ENCODE measurements around the gene NEK7.
"Not testable (repeated sequence)": the region's sequence is repeated elsewhere in the genome, so short reads cannot be mapped to it uniquely, and the experiment has no call there.

NEK7 gene

DNA sequence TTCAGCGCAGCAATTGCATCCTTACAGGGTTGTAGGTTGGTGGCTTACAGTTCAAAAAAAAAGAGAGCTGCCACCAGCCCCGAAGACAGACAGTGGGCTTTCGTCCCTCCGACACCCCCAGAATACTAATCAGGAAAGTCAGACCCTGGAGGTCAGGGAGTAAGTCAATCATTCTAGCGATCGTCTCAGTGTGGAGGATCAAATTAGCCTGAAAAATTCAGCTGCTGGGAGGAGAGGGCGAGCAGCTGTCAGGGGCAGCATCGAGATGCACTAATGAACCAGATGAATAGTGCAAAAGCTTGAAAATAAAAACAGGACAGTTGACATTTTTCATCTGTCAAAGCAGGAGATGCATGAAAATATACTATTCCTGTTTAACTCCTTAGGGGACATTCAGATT, 138.4 kb downstream of the NEK7 start:
- no peak for ATAC-seq (replicated peaks)
- Mint-ChIP-seq H3K27me3 (no peaks in the 10 kb centered on the region), H3K4me1 (no peaks in the 10 kb centered on the region), H3K4me3 (no peak overlapping the region), H3K9me3 (no peaks in the 10 kb centered on the region), H3K27ac (no peak overlapping the region), H3K36me3 (peaks cover 26 to 31% of the 10 kb centered on the region in 2 donors)
- no peak for DNase-seq

DNA sequence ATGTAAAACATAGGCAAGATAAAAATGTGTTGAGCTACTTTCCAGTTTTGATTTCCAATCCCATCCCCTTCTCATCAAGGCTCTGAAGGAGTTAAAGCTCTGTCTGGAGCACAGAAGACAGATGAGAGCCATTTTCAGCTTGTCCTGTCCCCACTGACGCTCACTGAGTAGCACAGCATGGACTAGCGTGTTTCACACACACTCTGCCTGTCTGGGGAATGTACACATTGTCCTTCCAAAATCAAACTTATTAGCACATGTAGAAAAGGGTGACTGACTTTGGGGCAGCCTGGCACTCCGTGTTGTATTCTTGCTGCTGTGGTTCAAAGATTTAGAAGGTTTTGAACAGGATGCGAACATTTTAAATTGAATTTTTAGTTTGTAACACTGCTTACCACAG, 139.2 kb downstream of the NEK7 start:
- Mint-ChIP-seq H3K4me1 (no peaks in the 10 kb centered on the region), H3K27ac (no peak overlapping the region), H3K36me3 (peaks cover 29 to 36% of the 10 kb centered on the region in 2 donors), H3K4me3 (no peak overlapping the region), H3K9me3 (no peaks in the 10 kb centered on the region), H3K27me3 (no peaks in the 10 kb centered on the region)
- DNase-seq (no peak), ATAC-seq (replicated peaks) (no peak)

DNA sequence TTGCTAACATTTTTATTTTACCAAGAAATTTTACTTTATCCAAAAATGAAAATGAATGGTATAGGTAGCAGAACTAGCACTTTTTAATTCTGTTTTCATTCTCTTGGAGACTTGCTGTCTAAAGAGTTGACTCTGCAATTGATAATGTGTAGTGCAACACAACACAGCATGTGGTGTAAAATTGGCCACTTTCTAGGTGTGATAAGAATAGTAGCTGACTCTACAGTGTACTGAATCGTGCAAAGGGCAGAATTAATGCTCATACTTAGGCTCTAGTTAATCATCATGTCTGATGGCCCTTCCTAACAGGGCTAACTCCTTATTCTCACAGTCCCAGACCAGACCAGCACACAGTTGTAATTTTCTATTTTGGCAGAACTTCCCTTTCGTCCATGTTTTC, 140.5 kb downstream of the NEK7 start:
- Mint-ChIP-seq H3K27ac (no peak overlapping the region), H3K4me3 (no peak overlapping the region), H3K9me3 (no peaks in the 10 kb centered on the region), H3K4me1 (no peaks in the 10 kb centered on the region), H3K36me3 (peaks cover 29 to 41% of the 10 kb centered on the region in 2 donors), H3K27me3 (no peaks in the 10 kb centered on the region)
- ATAC-seq (replicated peaks): no peak
- DNase-seq: no peak

DNA sequence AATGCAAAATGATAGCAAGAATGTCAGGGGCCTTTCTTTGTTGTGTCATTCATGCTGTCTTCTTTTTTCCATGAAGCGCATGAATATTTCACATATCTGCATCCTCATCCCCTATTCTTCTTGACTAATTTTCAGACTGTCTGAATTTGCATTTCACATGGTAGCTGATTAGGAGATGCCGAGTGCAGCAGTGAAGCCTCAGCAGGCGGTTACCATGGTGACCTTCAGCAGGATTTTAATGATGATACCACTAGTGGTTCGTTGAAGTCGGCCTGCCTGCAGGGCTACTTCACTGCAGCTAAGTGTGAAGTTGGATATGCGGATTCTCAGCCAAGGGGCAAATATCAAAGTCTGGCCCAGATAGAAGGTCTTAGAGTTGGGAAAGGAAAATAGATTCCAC, 141.8 kb downstream of the NEK7 start:
- Mint-ChIP-seq H3K27ac (no peak overlapping the region), H3K4me3 (no peak overlapping the region), H3K9me3 (no peaks in the 10 kb centered on the region), H3K4me1 (no peaks in the 10 kb centered on the region), H3K36me3 (peaks cover 29 to 42% of the 10 kb centered on the region in 2 donors), H3K27me3 (no peaks in the 10 kb centered on the region)
- DNase-seq: no peak
- ATAC-seq (replicated peaks): no peak

DNA sequence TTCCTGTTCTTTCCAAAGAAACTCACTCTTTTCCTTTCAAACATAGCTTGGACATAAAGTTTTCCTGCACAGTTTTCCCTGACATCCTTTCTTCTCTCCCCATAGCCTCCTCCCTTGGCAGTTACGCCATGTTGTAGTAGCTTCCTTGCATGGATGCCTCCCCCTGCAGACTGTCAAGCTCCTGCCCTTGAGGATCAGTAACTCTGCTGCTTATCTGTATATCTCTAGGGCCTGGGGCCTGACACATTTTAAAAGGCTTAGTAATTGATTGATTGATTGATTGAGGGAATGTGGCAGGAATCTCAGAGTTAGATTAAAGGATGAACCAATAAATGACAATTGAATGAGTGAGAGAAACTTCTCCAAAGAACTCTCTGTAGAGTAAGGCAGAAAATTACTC, 143.7 kb downstream of the NEK7 start:
- DNase-seq: no peak
- Mint-ChIP-seq H3K27ac (peak overlapping the region; percentile 6), H3K4me1 (no peaks in the 10 kb centered on the region), H3K9me3 (no peaks in the 10 kb centered on the region), H3K36me3 (peaks cover 23 to 38% of the 10 kb centered on the region in 2 donors), H3K4me3 (no peak overlapping the region), H3K27me3 (no peaks in the 10 kb centered on the region)
- no peak for ATAC-seq (replicated peaks)

DNA sequence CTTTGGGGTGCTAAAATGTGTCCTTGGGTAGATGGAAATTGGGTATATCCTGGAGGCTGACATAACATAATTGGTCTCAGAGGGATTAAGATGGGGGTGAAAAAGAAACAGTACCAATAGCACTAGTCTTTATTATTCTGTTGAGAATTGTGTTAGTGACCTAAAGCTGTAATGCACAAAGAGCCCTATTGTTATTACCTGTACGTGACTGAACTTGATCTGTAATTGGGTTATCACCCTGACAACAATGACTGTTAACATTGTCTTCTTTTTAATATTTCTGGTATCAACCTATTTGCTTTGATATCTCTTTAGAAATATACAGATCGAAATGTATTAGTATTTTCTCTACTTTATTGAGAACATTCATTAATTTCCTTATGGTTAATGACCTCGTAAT, 147.6 kb downstream of the NEK7 start:
- no peak for ATAC-seq (replicated peaks)
- peaks cover 24 to 37% of the 10 kb centered on the region in 2 donors for H3K36me3 Mint-ChIP-seq
- peaks cover 4 to 5% of the 10 kb centered on the region in 2 donors for H3K9me3 Mint-ChIP-seq
- DNase-seq: no peak
- H3K4me3 Mint-ChIP-seq: no peak overlapping the region
- H3K27ac Mint-ChIP-seq: no peak overlapping the region
- H3K4me1 Mint-ChIP-seq: no peaks in the 10 kb centered on the region
- H3K27me3 Mint-ChIP-seq: no peaks in the 10 kb centered on the region

DNA sequence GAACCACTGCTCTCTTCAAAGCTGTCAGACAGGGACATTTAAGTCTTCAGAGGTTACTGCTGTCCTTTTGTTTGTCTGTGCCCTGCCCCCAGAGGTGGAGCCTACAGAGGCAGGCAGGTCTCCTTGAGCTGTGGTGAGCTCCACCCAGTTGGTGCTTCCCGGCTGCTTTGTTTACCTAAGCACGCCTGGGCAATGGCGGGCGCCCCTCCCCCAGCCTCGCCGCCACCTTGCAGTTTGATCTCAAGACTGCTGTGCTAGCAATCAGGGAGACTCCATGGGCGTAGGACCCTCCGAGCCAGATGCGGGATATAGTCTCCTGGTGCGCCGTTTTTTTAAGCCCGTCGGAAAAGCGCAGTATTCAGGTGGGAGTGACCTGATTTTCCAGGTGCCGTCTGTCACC, 158.0 kb downstream of the NEK7 start:
- peaks cover 46 to 64% of the 10 kb centered on the region in 2 donors for H3K36me3 Mint-ChIP-seq
- not testable (repeated sequence) for H3K27me3 Mint-ChIP-seq; ATAC-seq (replicated peaks); H3K27ac Mint-ChIP-seq; H3K4me3 Mint-ChIP-seq; H3K9me3 Mint-ChIP-seq
- peak; percentile 1 for DNase-seq
- H3K4me1 Mint-ChIP-seq: peaks cover 7 to 11% of the 10 kb centered on the region in 2 donors

DNA sequence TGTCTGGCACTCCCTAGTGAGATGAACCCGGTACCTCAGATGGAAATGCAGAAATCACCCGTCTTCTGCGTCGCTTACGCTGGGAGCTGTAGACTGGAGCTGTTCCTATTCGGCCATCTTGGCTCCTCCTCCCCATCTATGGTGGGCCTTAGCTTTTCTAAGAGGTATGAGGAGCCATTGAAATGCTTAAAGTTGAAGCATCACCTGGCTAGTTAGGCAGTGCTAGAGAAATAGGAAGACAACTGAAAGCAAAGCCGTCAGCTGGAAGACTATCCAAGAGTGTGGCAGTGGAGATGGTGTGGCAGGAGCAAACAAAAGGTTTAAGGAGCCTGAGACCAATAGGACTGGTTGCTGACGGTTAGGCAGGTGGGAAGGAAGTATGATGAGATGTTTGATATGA, 158.5 kb downstream of the NEK7 start:
- H3K27me3 Mint-ChIP-seq; ATAC-seq (replicated peaks); H3K4me3 Mint-ChIP-seq; H3K9me3 Mint-ChIP-seq; DNase-seq; H3K27ac Mint-ChIP-seq: not testable (repeated sequence)
- Mint-ChIP-seq H3K36me3 (peaks cover 45 to 60% of the 10 kb centered on the region in 2 donors), H3K4me1 (peaks cover 7 to 11% of the 10 kb centered on the region in 2 donors)

DNA sequence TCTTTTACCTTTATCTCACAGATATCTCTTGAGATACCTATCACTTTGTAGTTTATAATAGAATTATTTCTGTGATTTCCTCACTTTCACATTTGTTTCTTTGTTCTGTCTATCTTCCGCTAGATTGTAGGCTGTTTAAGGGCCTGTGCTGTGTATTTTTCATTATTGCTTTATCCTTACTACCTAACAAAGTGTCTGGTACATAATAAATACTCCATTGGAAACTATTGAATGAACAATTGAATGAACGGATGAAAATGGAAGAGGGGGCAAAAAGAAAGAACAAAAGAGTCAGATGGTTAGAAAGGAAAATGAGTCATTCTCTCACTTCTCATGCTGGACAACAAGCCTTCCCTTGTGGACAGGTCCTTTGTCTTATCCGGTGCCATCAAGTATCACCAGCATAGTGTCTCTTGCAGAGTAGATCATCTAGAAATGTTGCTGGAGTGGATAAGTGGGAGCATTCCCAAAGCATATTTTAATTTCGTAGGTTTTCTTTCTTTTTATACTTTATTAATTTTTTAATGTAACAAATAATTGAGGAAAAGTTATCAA, 159.8 kb downstream of the NEK7 start:
- Mint-ChIP-seq H3K27ac (no peak overlapping the region), H3K4me1 (peaks cover 7 to 11% of the 10 kb centered on the region in 2 donors), H3K36me3 (peaks cover 52 to 63% of the 10 kb centered on the region in 2 donors)

DNA sequence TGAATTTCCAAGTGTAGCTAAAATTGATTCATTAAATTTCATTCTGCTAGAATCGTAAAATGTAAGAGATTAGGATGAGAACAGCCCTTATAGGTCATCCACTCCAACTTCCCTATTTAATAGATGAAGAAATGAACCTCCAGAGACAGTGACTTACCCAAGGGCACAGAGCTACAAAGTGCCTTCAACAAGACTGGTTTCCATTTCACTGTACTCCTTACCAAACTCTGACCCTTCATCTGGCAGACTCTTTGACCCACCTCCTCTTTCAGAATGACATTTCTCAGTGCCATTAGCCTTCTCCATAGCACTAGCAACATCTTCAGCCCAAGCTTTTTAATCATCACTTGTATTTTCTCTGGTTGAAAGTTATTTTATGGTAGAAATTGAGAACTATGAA, 161.3 kb downstream of the NEK7 start:
- no peaks in the 10 kb centered on the region for H3K9me3 Mint-ChIP-seq
- no peak overlapping the region for H3K27ac Mint-ChIP-seq
- no peak overlapping the region for H3K4me3 Mint-ChIP-seq
- H3K27me3 Mint-ChIP-seq: no peaks in the 10 kb centered on the region
- peaks cover 7 to 11% of the 10 kb centered on the region in 2 donors for H3K4me1 Mint-ChIP-seq
- no peak for DNase-seq
- H3K36me3 Mint-ChIP-seq: peaks cover 50 to 54% of the 10 kb centered on the region in 2 donors
- ATAC-seq (replicated peaks): peak; percentile 89 to 95

More for the DNA sequence above, 159.8 kb downstream of the NEK7 start:
- Mint-ChIP-seq H3K27me3 (no peaks in the 10 kb centered on the region), H3K4me3 (no peak overlapping the region), H3K9me3 (peaks cover 0 to 4% of the 10 kb centered on the region in 2 donors)
- no peak for DNase-seq
- ATAC-seq (replicated peaks): no peak

DNA sequence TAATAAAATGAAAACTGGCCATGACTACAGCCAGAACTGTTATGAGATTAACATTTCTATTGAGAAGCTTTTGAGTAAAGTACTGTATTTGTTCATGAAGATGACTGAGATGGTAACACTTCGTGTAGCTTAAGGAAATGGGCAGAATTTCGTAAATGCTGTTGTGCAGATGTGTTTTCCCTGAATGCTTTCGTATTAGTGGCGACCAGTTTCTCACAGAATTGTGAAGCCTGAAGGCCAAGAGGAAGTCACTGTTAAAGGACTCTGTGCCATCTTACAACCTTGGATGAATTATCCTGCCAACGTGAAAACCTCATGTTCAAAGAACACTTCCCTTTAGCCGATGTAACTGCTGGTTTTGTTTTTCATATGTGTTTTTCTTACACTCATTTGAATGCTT, 164.0 kb downstream of the NEK7 start:
- DNase-seq: no peak
- H3K36me3 Mint-ChIP-seq: peaks cover 33% of the 10 kb centered on the region in 2 donors
- no peak overlapping the region for H3K27ac Mint-ChIP-seq
- H3K4me3 Mint-ChIP-seq: no peak overlapping the region
- H3K4me1 Mint-ChIP-seq: peaks cover 7 to 8% of the 10 kb centered on the region in 2 donors
- no peaks in the 10 kb centered on the region for H3K9me3 Mint-ChIP-seq
- no peak for ATAC-seq (replicated peaks)
- no peaks in the 10 kb centered on the region for H3K27me3 Mint-ChIP-seq

DNA sequence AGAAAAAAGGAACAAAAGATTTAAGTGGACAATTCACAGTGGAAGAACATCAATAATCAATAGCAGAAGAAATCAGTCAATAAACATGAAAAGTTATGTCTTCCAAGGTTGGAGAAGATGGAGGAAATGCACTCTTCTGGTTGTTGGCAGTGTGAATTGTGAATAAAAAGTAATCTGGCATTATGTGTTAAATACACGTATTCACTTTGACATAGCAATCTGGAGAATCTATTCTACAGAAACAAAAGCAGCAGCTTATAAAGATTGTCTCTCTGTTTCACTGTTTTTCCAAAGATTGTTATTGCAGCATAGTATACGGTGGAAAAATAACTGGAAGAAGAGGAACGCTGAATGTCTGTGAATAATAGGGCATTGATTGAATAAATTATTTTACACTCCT, 169.4 kb downstream of the NEK7 start:
- H3K27ac Mint-ChIP-seq: no peak overlapping the region
- DNase-seq: no peak
- H3K27me3 Mint-ChIP-seq: peaks cover 0 to 5% of the 10 kb centered on the region in 2 donors
- no peak for ATAC-seq (replicated peaks)
- H3K4me1 Mint-ChIP-seq: no peaks in the 10 kb centered on the region
- no peaks in the 10 kb centered on the region for H3K9me3 Mint-ChIP-seq
- no peak overlapping the region for H3K4me3 Mint-ChIP-seq
- peaks cover 0 to 1% of the 10 kb centered on the region in 2 donors for H3K36me3 Mint-ChIP-seq

DNA sequence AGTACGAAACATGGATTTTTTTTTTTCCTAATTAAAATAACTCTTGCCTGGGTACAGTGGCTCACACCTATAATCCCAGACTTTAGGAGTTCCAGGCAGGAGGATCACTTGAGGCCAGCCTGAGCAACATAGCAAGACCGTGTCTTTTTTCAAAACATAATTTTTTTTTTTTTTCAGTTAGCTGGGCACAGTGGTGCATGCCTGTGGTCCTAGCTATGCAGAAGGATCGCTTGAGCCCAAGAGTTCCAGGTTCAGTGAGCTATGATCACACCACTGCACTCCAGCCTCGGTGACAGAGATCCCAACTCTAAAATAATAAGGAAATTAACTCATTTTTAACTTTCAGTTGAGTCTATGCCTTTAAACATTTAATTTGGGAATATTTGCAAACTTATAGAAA, 170.1 kb downstream of the NEK7 start:
- Mint-ChIP-seq H3K9me3 (no peaks in the 10 kb centered on the region), H3K27me3 (peaks cover 0 to 5% of the 10 kb centered on the region in 2 donors), H3K36me3 (peaks cover 0 to 1% of the 10 kb centered on the region in 2 donors), H3K27ac (no peak overlapping the region), H3K4me3 (no peak overlapping the region), H3K4me1 (no peaks in the 10 kb centered on the region)
- ATAC-seq (replicated peaks) (no peak), DNase-seq (no peak)

DNA sequence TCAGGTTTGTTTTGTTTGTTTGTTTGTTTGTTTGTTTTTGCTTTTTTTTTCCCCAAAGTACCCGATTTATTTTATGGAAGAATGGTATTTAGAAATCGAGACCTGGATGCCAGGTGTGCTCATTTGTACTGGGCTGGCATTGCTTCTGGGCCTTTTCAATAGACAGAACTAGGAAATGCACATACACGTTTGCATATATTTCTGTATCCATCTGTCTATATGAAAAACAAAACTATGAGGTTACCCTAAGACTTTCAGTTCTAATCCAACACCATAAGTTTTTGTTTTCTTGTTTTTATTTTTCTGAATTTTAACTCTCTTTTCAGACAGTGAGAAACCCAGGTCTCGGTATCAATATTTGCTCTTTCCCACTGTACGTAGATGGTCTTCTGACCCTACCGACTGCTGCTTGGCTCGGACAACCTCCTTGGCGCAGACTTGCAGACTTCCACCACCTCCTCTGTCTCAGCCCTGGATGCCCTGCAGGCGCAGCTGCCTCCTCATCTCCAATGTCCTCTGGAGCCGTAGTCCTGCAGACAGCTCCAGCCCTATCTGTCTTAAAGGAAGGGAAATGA, 171.7 kb downstream of the NEK7 start:
- H3K9me3 Mint-ChIP-seq: no peaks in the 10 kb centered on the region
- no peak overlapping the region for H3K27ac Mint-ChIP-seq
- DNase-seq: no peak
- H3K36me3 Mint-ChIP-seq: peaks cover 0 to 1% of the 10 kb centered on the region in 2 donors
- H3K4me3 Mint-ChIP-seq: no peak overlapping the region
- no peak for ATAC-seq (replicated peaks)
- H3K27me3 Mint-ChIP-seq: peaks cover 0 to 5% of the 10 kb centered on the region in 2 donors
- no peaks in the 10 kb centered on the region for H3K4me1 Mint-ChIP-seq

DNA sequence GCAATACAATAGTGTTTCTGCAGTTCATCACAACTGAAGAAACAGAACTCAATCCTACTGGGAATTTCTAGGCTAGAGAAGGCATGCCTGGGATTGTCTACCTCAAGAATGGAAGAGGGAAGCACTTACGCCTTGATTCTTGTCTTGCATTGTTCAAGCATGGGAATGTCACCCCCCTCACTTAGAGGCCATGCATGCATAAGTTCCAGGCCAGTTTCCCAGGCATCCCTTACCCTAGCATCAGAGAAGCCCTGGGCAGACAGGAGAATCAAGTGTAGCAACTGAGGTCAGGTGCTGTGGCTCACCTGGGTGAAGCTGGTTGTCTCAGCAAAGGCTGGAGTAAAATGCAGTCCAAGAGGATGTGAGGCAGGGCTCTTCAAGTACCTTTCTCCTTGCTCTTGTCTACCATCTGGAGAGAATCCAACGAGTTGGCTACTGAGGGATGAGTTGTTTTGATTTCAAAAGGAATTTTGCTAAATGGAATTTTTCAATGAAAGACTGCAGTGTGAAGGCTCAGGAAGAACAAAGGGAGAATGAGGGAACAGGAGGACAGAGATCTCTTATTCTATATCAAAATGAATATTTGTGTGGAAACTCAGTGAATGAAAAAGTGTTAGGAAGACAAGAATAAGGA, 174.3 kb downstream of the NEK7 start:
- DNase-seq (no peak), ATAC-seq (replicated peaks) (no peak)
- Mint-ChIP-seq H3K9me3 (no peaks in the 10 kb centered on the region), H3K27ac (no peak overlapping the region), H3K4me3 (no peak overlapping the region), H3K4me1 (no peaks in the 10 kb centered on the region), H3K27me3 (peaks cover 0 to 8% of the 10 kb centered on the region in 2 donors), H3K36me3 (no peaks in the 10 kb centered on the region)
